HG03064 (cell line): ENCODE results near the gene ADAMTS14.
"Not testable (repeated sequence)": the region's sequence is repeated elsewhere in the genome, so short reads cannot be mapped to it uniquely, and the experiment has no call there.

ENCODE experiments used
- ATAC-seq: cut with Tn5 transposase; IDR thresholded peaks from one replicate; pipeline ENCODE4 v1.9.1; 2021; ENCODE audit warnings: low read depth; ENCODE audit not compliant: unreplicated experiment

The ADAMTS14 gene

DNA sequence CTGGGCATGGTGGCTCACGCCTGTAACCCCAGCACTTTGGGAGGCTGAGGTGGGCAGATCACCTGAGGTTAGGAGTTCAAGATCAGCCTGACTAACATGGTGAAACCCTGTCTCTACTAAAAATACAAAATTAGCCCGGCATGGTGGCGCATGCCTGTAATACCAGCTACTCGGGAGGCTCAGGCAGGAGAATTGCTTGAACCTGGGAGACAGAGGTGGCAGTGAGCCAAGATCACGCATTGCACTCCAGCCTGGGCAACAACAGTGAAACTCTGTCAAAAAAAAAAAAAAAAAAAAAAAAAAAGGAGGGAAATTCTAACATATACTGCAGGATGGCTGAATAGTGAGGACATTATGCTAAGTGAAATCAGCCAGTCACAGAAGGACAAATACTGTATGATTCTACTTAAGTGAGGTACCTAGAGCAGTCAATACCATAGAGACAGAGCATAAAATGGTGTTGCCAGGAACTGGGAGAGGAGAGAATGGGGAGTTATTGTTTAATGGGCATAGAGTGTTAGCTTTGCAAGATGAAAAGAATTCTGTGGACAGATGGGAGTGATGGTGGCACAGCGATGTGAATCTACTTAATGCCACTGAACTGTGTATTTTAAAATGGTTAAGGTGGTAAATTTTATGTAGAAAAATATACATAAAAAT is 95.8 kb downstream of the ADAMTS14 start:
- ATAC-seq, result not testable (repeated sequence)

DNA sequence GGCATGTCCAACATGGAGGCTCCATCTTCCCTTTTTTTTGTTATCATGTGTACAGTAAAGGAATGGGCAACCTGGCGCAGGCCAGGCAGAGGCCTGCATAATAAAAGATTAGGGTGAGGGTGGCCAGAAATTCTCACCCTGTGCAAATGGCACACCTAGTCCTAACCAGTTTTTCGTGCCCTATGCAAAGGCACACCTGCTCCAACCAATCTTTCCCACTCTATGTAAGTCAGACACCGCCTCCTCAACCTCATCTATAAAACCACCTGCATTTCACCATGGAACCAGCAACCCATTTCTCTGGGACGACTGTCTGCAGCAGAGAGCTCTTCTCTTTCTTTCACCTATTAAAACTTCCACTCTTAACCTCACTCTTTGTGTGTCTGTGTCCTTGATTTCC is 96.8 kb downstream of the ADAMTS14 start:
- ATAC-seq, result no peak

DNA sequence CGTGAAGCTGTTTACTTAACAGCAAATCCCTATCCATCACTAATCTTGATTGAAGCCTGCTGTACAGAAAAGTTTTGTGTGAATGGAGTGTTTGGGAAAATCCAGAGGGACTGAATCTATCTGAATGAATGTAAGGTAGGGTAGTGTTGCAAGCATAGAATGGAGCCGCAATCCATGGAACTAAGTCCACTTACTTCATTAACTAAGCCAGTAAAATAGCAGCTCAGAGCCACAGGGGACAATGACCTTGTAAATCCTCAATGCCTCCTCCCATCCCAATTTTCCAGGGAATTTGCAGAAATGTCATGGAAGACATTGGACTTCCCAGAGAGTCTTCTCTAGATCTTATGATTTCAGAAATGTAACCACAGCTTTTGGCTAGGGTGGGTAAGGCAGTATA is 97.7 kb downstream of the ADAMTS14 start:
- no peak for ATAC-seq

DNA sequence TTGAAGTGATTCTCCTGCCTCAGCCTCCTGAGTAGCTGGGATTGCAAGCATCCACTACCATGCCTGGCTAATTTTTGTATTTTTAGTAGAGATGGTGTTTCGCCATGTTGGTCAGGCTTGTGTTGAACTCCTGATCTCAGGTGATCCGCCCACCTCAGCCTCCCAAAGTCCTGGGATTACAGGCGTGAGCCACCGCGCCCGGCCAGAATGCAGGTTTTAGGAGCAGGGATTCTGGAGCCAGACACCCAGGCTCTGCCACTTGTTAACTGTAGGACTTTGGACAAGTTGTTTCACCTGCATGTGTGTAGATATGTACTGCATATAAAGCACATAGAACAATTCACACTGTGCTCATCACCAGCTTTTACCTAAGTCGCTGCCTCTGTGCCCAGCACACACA is 98.2 kb downstream of the ADAMTS14 start:
- ATAC-seq, result not testable (repeated sequence)

DNA sequence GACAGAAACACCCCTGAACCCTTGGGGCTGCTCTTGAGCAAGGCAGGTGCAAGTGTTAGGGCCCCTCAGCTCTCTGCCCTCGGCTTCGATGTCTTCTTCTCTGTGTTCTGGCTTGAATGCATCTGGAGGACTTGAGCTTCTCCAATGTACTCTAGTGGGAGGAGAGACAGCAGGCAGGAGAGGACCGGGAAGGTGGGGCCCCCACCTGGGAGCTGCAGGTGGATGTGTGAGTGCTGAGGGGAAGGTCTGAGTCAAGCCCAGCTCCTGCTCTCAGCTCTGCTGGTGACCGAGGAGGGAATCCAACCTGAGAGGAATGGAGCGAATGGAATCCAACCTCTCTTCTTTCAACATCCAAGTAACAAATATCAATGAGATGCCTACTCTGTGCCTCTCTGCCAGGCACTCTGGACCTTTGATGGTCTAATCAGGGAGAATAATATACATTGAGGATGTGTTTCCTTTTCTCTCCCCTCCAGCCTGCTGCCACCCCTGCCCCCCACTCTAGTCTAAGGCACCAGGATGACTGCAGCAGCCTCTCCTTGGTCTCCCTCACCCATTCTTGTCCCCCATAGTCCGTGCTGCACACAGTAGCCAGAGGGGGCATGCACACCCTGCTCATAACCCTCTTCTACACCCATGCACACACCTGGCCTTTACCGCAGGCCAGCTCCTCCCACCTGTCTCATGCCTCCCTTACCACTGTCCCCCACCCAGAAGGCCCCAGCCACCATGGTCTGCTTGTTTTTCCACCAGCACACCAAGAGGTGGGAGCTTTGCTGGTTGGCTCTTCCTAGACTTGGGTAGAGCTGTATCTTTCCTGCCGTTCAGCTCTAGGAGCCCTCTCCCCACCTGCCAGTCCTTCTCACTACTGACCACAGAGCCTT is 99.2 kb downstream of the ADAMTS14 start:
- no peak for ATAC-seq

DNA sequence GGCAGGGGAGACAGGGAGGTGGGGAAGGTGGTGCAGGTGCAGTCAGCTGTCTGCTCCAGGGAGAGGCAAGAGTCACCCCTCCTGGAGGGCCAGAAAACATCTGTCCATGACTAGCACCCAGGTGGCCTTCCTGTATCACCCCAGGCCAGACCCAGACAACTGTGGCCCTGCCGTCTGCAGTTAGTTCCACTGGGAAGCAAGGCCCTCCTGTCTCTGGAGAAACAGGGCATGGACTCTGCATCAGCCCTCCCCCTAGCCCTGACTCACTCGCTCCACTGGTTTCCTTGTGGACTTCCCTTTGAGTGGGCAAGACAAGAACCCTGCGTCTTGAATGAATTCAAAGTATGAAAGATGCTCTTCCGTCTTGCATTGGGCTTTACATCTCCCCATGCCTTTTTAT is 100.3 kb downstream of the ADAMTS14 start:
- ATAC-seq, result no peak

DNA sequence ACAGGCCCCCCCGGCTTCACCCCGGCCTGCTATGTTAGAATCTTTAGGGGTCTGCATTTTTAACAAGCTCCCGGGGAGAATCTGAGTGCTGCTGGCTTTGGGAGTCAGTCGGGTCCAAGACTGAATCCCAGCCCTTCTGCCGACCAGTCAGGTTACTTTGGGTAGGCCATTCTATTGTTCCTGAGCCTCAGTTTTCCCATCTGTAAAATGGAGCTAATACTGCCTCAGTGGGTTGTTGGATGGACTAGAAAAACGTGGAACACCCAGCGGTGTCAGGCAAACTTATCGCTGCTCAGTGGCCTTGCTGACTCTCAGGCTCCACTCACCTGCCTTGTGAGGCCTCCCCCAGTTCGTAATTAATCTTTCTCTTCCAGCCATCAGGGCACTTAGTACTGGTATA is 101.2 kb downstream of the ADAMTS14 start:
- no peak for ATAC-seq

DNA sequence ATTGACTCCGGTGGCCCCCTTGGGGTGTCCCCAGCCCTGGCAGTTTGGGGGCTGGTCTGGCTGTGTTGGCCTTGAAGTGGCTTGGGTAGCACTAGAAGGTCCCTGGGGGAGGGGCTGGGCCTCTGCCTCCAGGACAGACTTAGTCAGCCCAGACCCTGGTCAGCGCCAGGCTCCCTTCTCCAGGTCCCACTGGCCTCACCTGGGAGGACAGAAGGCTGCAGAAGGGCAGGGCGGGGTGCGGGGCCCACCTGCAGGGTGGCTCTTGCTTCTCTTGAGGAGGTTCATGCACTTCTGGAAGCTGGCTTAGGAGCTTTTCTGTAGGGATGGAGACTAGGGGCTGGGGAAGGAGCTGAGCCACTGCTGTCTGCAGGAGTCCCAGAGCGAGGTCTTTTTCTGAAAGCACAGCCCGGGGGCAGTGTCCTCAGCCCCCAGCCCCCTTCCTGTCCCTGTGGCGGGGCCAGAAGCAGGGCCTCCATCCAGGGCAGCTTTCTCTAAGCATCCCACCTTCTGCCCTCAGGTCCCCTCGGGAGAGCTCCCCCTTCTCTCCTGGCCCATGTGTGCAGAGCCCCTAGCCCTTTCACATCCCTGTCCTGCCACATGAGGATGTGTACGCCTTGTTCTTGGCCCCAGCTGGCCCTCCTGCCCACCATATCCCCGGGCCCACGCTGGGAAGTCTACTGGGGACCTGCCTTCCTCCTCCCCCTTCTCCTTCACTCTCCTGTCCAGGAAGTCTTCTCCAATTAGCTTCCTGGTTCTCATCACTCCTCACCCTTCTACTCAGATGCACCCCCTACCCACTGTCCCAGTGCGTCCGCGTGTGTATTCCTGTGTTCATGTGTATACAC is 101.9 kb downstream of the ADAMTS14 start:
- no peak for ATAC-seq

DNA sequence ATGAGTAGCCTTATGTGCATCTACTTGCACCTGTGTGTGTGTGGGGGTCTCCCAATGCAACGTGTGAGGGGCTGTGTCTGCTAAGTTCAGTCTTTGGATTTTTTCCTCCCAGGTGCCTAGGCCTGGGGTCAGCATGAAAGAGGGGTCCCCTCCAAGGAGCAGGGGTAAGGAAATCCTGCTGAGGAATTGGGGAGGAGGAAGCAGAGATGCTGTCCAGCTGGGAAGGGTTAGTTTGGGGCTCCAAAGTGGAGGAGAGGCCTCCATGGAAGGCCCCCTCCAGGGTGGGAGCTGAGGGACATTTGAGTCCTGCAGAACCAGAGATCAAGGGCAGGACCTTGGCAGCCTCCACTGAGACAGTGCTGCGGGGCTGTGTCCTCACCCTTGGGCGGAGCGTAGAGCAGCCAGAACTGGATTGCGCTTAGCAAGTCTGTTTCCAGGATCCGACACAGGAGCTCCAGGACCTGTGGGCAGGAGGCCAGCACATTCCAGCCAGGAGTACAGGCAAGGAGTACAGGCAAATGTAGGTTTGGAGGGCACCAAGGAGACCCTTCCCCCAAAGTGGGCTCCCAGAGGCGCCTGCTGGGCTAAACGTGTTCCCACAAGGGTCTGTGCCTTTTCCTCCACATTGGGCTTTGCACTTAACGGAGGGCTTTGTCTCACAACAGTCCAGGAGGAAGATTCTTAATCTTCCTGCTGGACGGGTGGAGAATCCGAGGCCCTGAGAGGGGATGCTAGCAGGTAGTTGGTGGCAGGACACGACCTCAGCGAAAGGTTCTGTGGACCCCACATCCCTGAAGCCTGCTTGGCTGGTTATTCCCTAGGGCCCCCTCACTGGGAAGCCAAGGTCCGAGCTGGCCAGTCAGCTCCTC is 102.7 kb downstream of the ADAMTS14 start:
- ATAC-seq, result no peak

DNA sequence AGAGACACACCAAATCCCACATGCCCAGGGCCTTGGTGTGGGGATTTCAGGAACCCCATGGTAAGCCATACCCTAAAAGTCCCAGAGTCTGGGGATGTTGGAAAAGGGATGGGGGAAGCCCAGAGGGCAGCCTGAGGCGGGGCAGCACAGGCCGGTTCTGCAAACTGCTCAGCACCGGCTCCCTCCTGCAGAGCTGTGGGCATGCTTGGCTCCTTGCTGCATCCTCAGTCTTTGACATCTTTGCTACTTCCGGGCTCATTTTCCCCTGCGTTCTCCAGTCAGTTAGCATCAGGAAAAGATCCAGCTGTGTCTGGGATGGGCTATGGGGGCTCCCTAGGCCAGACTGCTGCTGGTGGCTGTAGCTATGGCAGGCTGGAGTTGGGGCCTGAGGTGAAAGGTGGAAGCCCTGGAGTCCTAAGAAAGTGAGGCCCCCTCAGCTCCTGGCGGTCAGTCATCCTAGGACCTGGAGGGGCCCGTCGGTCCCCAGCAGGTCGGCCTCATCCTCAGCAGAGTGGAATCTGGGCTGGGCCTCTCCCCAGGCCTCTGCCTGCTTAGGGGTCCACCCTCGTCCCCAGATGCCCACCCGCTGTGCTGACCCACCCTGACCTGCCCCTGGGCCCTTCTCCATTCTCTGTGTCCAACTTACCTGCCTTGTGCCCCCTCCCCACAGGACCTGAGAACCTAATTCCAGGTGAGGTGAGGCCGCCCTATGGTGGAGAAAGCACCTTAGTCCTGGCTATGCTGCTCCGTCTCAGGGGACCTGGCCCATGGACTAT is 103.6 kb downstream of the ADAMTS14 start:
- ATAC-seq, result no peak

DNA sequence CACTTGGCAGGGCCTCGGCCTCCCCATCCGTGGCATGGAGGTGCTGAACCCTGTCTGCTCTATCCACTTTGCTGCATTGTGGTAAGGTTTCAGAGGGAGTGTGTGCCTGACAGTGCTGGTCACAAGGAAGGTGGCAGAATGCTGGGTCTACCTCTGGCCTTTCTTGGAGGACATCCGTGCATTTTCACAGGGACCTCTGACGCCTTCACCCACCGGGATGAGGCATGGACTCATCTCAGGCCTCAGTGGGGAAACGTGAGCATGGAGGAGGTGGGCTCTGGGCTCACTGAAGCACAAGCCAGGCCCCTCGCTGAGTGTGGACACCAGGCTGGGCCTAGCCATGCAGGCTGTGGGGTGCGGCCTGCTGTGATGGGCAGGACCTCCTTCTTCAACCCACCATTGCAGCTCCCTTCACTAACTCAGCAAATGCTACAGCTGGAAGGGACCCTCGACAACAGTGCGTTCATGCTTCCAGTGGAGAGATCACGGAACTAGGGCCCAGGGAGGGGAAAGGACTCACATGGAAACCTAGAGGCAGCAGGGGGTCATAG is 104.2 kb downstream of the ADAMTS14 start:
- no peak for ATAC-seq

DNA sequence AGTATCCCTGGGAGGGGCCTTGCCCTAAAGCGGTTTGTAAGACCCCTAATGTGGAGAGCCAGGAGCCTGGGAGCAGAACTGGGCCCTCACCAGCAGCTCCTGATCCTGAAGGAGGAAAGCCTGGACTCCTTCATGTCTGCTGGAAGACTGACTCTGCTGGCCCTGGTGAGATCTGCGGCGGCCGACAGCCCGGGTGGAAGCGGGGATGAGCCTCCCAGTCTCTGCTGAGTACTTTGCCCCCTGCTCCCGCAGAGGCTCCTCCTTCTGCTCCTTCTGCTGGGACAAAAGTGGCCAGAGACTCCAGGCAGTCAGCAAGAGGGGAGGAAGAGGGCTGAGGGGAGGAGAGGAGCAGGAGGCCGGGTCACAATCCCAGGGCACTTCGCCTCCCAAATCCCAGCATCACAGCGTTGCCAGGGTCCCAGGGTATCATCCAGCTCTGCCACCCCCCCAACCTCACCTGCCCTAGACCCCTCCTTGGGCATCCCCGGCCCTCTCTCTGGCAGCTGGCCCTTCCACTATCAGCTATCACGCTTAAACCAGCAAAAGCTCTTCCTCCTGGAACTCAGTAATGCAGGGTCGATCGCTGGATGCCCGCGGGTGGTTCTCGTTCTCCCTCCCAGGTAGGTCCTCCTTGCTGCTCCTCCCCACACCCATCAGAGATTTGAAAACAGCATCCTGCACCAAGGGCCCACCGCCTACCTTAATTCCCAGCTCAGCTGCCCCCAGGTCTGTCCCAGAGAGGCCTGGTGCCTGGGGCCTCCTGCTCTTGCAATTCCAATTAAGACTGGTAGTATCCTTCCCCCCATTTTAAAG is 105.0 kb downstream of the ADAMTS14 start:
- ATAC-seq, result no peak

DNA sequence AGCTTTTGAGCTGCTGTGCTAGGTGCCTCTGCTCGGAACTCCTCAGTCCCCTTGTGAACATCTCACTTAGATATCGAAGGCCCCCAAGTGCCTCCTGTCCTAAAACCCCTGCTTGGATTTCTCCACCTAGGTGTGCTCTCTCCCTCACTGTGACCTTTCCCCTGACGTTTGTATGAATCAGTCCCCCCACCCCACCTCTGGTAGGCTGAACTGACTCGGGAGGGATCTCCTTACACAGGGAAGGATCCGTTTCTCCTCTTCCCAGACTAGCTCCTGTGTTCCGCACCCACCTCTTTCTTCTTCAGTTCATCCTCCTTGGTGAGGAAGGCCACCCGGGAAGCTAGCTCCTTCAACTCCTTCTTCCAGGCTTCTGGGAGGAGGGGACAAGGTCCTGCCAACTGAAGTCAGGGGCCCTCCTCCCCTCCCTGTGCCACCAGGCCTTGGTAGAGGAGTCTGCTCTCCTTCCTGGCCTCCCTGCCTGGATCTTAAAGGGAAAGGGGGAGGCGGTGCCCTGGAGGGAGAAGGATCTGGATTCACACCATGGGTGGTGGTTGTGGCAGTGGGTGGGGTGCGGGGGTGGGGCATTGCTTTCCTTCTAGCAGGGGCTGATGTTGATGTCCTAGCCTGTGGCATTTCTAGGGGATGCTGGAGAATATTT is 106.1 kb downstream of the ADAMTS14 start:
- no peak for ATAC-seq

DNA sequence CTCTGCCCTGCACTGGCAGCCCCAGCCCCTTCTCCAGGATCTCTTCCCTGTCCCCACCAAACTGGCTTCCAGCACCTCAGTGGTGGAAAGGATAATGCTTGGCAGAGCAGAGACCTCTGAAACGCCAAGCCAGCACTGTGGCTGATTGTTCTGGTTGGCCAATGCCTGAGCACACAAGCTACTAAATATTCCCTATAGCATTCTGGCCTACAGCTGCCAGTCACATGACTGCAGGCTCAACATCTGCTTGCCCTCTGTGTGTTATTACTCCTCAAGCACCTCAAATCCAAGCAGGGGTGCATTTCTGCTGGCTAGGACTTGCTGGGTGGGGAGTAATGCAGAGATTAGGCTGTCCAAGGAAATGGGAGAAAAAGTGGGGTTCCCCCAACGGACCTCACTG is 106.8 kb downstream of the ADAMTS14 start:
- ATAC-seq, result no peak

DNA sequence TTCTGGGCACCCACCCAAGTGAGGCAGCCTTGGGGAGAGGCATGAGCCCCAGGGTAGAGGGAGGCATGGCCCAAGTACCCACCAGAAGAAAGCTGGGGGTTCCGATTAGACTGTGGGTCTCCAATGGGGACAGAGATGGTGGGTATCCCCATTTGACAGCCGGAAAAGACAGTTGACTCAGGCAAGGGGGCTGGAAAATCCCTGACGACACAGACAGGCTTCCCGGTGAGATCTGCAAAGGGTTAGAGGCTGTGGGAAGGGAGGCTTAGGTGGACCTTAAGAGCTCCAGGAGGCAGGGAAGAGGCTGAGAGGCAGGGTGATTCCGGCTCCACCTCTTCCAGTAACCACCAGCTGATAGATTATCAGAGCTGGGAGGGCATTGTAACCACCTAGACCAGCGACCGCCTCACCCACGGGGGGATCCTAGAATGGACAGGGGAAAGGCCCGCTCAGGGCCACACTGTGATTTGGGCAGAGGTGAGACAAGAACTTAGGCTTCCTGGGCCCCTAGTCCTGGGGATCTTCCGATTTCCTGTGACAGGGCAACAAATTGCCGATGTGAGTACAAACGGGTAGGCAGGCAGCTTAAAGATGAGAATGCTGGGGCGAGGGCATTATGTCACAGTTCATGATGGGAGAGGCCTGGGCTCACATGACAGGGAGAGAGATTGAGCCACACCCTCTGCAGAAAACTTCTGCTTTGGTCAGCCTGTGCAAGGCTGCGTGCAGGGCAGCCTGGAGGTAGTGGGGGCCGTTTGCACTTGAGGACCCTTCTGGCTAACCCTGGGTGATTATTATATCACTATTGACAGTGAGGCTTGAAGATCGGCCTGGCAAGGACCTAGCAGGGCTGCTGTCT is 107.4 kb downstream of the ADAMTS14 start:
- ATAC-seq, result no peak

DNA sequence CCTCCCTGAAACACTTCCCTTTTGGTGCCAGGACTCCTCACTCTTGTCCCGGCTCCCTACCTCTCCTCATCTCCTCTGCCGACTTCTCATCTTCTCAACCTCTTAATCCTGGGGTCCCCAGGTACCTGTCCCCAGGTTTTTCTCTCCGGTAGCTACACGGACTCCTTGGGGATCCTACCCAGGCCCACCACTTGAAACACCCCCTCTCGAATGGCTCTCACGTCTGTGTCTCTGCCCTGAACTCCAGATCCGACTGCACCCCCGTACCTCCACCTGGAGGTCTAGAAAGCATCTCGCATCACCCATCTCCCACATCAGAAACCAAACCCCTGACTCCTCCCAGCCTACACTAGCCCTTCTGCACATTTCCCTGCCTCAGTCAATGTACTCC is 108.1 kb downstream of the ADAMTS14 start:
- no peak for ATAC-seq

DNA sequence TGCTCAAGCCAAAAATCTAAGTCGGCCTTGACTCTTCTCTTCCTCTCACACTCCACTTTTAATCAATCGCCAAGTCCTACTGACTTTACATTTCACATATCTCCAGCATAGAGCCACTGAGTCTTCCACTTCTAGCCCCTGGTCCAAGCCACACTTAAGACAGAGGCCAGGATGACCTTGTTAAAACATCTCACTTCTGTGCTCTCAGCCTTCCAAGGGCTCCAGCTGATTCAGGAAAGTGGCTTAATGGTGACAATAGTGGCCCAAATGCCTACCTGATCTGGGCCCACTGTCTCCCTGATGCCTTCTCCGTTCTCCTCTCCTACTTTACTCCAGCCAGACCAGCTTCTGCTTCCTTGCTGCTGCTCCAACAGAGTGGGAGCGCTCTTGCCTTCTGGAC is 108.5 kb downstream of the ADAMTS14 start:
- no peak for ATAC-seq
